A172 (cell line): ENCODE data around the gene SPRY4. TPM values are rescaled to one million over a fixed set of nuclear protein-coding genes. Genes with fewer than 3 reads are reported as not detected.

Experiments
- total RNA-seq: library from RNA; depleted of rRNA; stranded (reverse); fragments of >200 nt; shearing (Covaris generic); gene quantifications from 2 replicates; pipeline ENCODE4 v1.2.3, GENCODE V29; 2014; rRNA removed

SPRY4 gene
- total RNA-seq, 1 experiment from 2014 or later, result 6.7 TPM

Other genes starting within 250 kb of the SPRY4 start
- 57.3 and 65.7 TPM in 2 replicates for gene NDFIP1, start 216.2 kb downstream of the SPRY4 start, total RNA-seq